HG02588 (cell line): ENCODE measurements around the gene CARD10.
"Not testable (repeated sequence)": the region's sequence is repeated elsewhere in the genome, so short reads cannot be mapped to it uniquely, and the experiment has no call there.

Source experiments
- ATAC-seq: cut with Tn5 transposase; IDR thresholded peaks from one replicate; pipeline ENCODE4 v1.9.1; 2021; ENCODE audit warnings: mild to moderate bottlenecking, moderate library complexity; ENCODE audit not compliant: unreplicated experiment

CARD10 gene

GRCh38 chr22:37529652-37530345, 10.6 kb upstream of the CARD10 start:
- ATAC-seq: no peak

- ATAC-seq: not testable (repeated sequence)
Measured at GRCh38 chr22:37527952-37528351, 8.7 kb upstream of the CARD10 start.

- ATAC-seq: not testable (repeated sequence)
Measured at GRCh38 chr22:37527081-37527752, 8.0 kb upstream of the CARD10 start.

GRCh38 chr22:37526376-37526775, 7.2 kb upstream of the CARD10 start:
- no peak for ATAC-seq

- ATAC-seq: no peak
Measured at GRCh38 chr22:37525746-37526350, 6.6 kb upstream of the CARD10 start.

GRCh38 chr22:37525073-37525745, 6.0 kb upstream of the CARD10 start:
- no peak for ATAC-seq

- ATAC-seq: no peak
Measured at GRCh38 chr22:37522482-37522881, 3.3 kb upstream of the CARD10 start.

GRCh38 chr22:37521236-37521739, 2.1 kb upstream of the CARD10 start:
- no peak for ATAC-seq

GRCh38 chr22:37520776-37521191, 1.6 kb upstream of the CARD10 start:
- ATAC-seq: no peak

GRCh38 chr22:37518509-37519267, 527 bp downstream of the CARD10 start:
- no peak for ATAC-seq

- ATAC-seq: no peak
Measured at GRCh38 chr22:37517826-37518450, 1.3 kb downstream of the CARD10 start.

GRCh38 chr22:37516456-37516855, 2.8 kb downstream of the CARD10 start:
- no peak for ATAC-seq

GRCh38 chr22:37515901-37516300, 3.3 kb downstream of the CARD10 start:
- ATAC-seq: no peak

- no peak for ATAC-seq
Measured at GRCh38 chr22:37514526-37515051, 4.6 kb downstream of the CARD10 start.

- no peak for ATAC-seq
Measured at GRCh38 chr22:37511395-37512104, 7.7 kb downstream of the CARD10 start.

GRCh38 chr22:37510091-37510490, 9.1 kb downstream of the CARD10 start:
- no peak for ATAC-seq

GRCh38 chr22:37509059-37509860, 10.0 kb downstream of the CARD10 start:
- no peak for ATAC-seq

GRCh38 chr22:37508431-37508992, 10.7 kb downstream of the CARD10 start:
- no peak for ATAC-seq
